ENCODE data around the gene GFOD1.

GRCh38 chr6:13451181-13451895, 36.1 kb downstream of the GFOD1 start:
- TF ChIP-seq CTCF (conservative IDR thresholded peaks at IDR 0.05; ENCODE audit: low read length), result no peak
- no peak for TF ChIP-seq EZH2phosphoT487 (IDR thresholded peaks at IDR 0.05; ENCODE audit: borderline replicate concordance)
